WTC11 (cell line): ENCODE data around the gene ANO4. TPM values are rescaled to one million over a fixed set of nuclear protein-coding genes. Genes with fewer than 3 reads are reported as not detected.

Experiments used
- ATAC-seq: fragments of 200-7000 bp; cut with Tn5 transposase; 2 replicates; pipeline ENCODE4 v1.10.0; 2021; ENCODE audit warnings: mild to moderate bottlenecking, moderate library complexity
- CTCF ChIA-PET: fragments of 300-600 bp; sonication (Branson Sonifier 250); formaldehyde crosslinking; loops from one replicate; lab custom pipeline; 2021; ENCODE audit warnings: antibody characterized with exemption; lab: Charles Lee
- POLR2A ChIA-PET: fragments of 350-600 bp; sonication (Branson Sonifier 250); formaldehyde crosslinking; loops from one replicate; lab custom pipeline; 2021; ENCODE audit warnings: antibody characterized with exemption; lab: Charles Lee
- DNase-seq: peaks from one replicate; pipeline ENCODE4 v3.0.0; 2021; ENCODE audit warnings: low spot score
- H3K27ac Mint-ChIP-seq: 2 replicates; pipeline ENCODE4 v1.8.0; 2021; ENCODE audit warnings: mixed read lengths
- H3K27me3 Mint-ChIP-seq: 2 replicates; pipeline ENCODE4 v1.8.0; 2021; ENCODE audit warnings: low read depth, mild to moderate bottlenecking, moderate library complexity, mixed read lengths
- H3K36me3 Mint-ChIP-seq: 2 replicates; pipeline ENCODE4 v1.8.0; 2021; ENCODE audit warnings: mixed read lengths
- H3K4me1 Mint-ChIP-seq: 2 replicates; pipeline ENCODE4 v1.8.0; 2022; ENCODE audit warnings: mixed read lengths
- H3K4me3 Mint-ChIP-seq: 2 replicates; pipeline ENCODE4 v1.8.0; 2021; ENCODE audit warnings: mild to moderate bottlenecking, moderate library complexity, mixed read lengths
- H3K9me3 Mint-ChIP-seq: 2 replicates; pipeline ENCODE4 v1.8.0; 2021; ENCODE audit warnings: mixed read lengths
- AFF4 ChIP-seq: sonication (generic); formaldehyde crosslinking; IDR thresholded peaks from 2 replicates; pipeline ENCODE4 v1.8.1; 2023; ENCODE audit warnings: mild to moderate bottlenecking, missing genetic modification reagents, borderline replicate concordance
- AR ChIP-seq: fragments of 250-450 bp; sonication (Bioruptor Pico); IDR thresholded peaks from 2 replicates; pipeline ENCODE4 v1.9.0; 2021; ENCODE audit warnings: mild to moderate bottlenecking
- ERG ChIP-seq: fragments of 250-450 bp; sonication (Bioruptor Pico); IDR thresholded peaks from 2 replicates; pipeline ENCODE4 v1.8.0; 2021; ENCODE audit warnings: mild to moderate bottlenecking
- GTF2I ChIP-seq: fragments of 250-450 bp; sonication (Bioruptor Pico); conservative IDR thresholded peaks from 2 replicates; pipeline ENCODE4 v1.4.0; 2021; ENCODE audit warnings: mild to moderate bottlenecking
- HMGXB4 ChIP-seq: sonication (generic); formaldehyde crosslinking; IDR thresholded peaks from 2 replicates; pipeline ENCODE4 v1.8.1; 2023; ENCODE audit warnings: mild to moderate bottlenecking, moderate library complexity, missing genetic modification reagents
- MAX ChIP-seq: sonication (generic); formaldehyde crosslinking; IDR thresholded peaks from 2 replicates; pipeline ENCODE4 v1.8.0; 2022; ENCODE audit warnings: mild to moderate bottlenecking, missing genetic modification reagents
- MLX ChIP-seq: sonication (generic); formaldehyde crosslinking; IDR thresholded peaks from 2 replicates; pipeline ENCODE4 v1.8.1; 2023; ENCODE audit warnings: mild to moderate bottlenecking, missing genetic modification reagents, moderate library complexity
- SMAD4 ChIP-seq: sonication (generic); formaldehyde crosslinking; IDR thresholded peaks from 2 replicates; pipeline ENCODE4 v1.8.0; 2022; ENCODE audit warnings: mild to moderate bottlenecking, missing genetic modification reagents
- TCF7 ChIP-seq: sonication (generic); formaldehyde crosslinking; IDR thresholded peaks from 2 replicates; pipeline ENCODE4 v1.8.0; 2022; ENCODE audit warnings: mild to moderate bottlenecking, low read depth, missing genetic modification reagents, moderate library complexity
- ZBTB21 ChIP-seq: sonication (generic); formaldehyde crosslinking; IDR thresholded peaks from 2 replicates; pipeline ENCODE4 v1.8.1; 2023; ENCODE audit warnings: mild to moderate bottlenecking, missing genetic modification reagents, borderline replicate concordance
- ZNF263 ChIP-seq: sonication (generic); formaldehyde crosslinking; IDR thresholded peaks from 2 replicates; pipeline ENCODE4 v1.8.1; 2022; ENCODE audit warnings: low read depth, mild to moderate bottlenecking, moderate library complexity, missing genetic modification reagents
- ZNF317 ChIP-seq: sonication (generic); formaldehyde crosslinking; IDR thresholded peaks from 2 replicates; pipeline ENCODE4 v1.8.1; 2023; ENCODE audit warnings: low read depth, mild to moderate bottlenecking, moderate library complexity, missing genetic modification reagents, borderline replicate concordance
- ZNF532 ChIP-seq: fragments of 250-450 bp; sonication (Bioruptor Pico); IDR thresholded peaks from 2 replicates; pipeline ENCODE4 v1.9.0; 2021; ENCODE audit warnings: mild to moderate bottlenecking, borderline replicate concordance
- total RNA-seq: library from RNA; stranded (reverse); gene quantifications from 3 replicates; pipeline ENCODE4 v1.2.3, GENCODE V29; 2021

Gene ANO4
- total RNA-seq, 1 experiment from 2014 or later, result 2.6 TPM

GRCh38 chr12:100959481-100959880 lies 164.9 kb downstream of the ANO4 start:
- H3K4me1 Mint-ChIP-seq, result peaks cover 42% of the 10 kb centered on the region
- H3K27me3 Mint-ChIP-seq, result no peaks in the 10 kb centered on the region
- no peak for DNase-seq
- TF ChIP-seq ZNF317, result no peak
- TF ChIP-seq, all 79 proteins: peak for 0
- Mint-ChIP-seq H3K27ac (no peak overlapping the region), H3K36me3 (no peaks in the 10 kb centered on the region), H3K4me3 (no peak overlapping the region), H3K9me3 (peaks cover 6% of the 10 kb centered on the region; the same call in 1 of the 2 replicates)
- CTCF ChIA-PET, result no interaction called here
- POLR2A ChIA-PET, result no interaction called here
- ATAC-seq, result no peak

- no peaks in the 10 kb centered on the region for H3K27me3 Mint-ChIP-seq
- no peak for DNase-seq
- no peaks in the 10 kb centered on the region for H3K36me3 Mint-ChIP-seq
- H3K9me3 Mint-ChIP-seq, result peaks cover 6% of the 10 kb centered on the region; the same call in 1 of the 2 replicates
- ChIA-PET CTCF (no interaction called here), POLR2A (no interaction called here)
- no peak for ATAC-seq
- TF ChIP-seq AFF4 (CRISPR knock-in tag) (no peak), SMAD4 (CRISPR knock-in tag) (no peak), ZBTB21 (CRISPR knock-in tag) (no peak), AR (CRISPR knock-in tag) (no peak), ZNF263 (no peak)
- no peak overlapping the region for H3K4me3 Mint-ChIP-seq
- H3K4me1 Mint-ChIP-seq, result peaks cover 35% of the 10 kb centered on the region
- no peak overlapping the region for H3K27ac Mint-ChIP-seq
These were observed 167.6 kb downstream of the ANO4 start for GRCh38 chr12:100962086-100962712.

- POLR2A ChIA-PET, result no interaction called here
- no peak for ATAC-seq
- peaks cover 6% of the 10 kb centered on the region; the same call in 1 of the 2 replicates for H3K9me3 Mint-ChIP-seq
- CTCF ChIA-PET, result no interaction called here
- DNase-seq, result no peak
- no peak overlapping the region for H3K27ac Mint-ChIP-seq
- H3K4me1 Mint-ChIP-seq, result peaks cover 35% of the 10 kb centered on the region
- H3K36me3 Mint-ChIP-seq, result no peaks in the 10 kb centered on the region
- no peak overlapping the region for H3K4me3 Mint-ChIP-seq
- no peaks in the 10 kb centered on the region for H3K27me3 Mint-ChIP-seq
- TF ChIP-seq MLX (CRISPR knock-in tag) (no peak), ERG (no peak), TCF7 (CRISPR knock-in tag) (no peak), MAX (CRISPR knock-in tag) (no peak), ZNF532 (no peak), HMGXB4 (CRISPR knock-in tag) (no peak), GTF2I (CRISPR knock-in tag) (no peak)
These were observed 168.8 kb downstream of the ANO4 start for GRCh38 chr12:100963381-100963780.
